ENCODE results near the gene MBP. TPM values are rescaled to one million over a fixed set of nuclear protein-coding genes. Genes with fewer than 3 reads are reported as not detected.

MBP gene
- polyA plus RNA-seq, 1 donor from 2014 or later, result 3.3 TPM

DNA sequence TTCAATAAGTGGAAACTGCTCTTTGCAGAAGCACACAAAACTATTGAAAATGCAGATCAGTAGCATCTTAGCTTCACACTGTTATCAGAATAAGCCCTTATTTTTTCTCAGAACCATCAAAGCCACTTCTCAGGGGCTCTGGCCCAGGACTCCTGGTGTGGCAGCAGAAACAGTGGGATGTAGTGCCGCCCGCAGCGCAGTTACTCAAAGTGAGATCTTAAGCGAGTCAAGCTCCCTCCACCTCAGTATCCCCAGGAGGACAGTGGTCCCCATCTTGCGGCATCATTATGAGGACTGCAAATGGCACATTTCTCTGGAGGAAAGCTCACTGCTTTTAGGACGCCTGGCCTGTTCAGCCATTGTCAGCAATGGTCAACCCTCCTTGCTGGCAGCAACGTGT lies 60.0 kb downstream of the MBP start:
- H3K9ac ChIP-seq (ENCODE audit: low read length), result no peak overlapping the region
- no peak overlapping the region for H2AFZ ChIP-seq (ENCODE audit: low read depth, low read length)
- no peaks in the 10 kb centered on the region for H3K9me3 ChIP-seq (ENCODE audit: low read length)
- H3K4me2 ChIP-seq (ENCODE audit: low read length), result no peak overlapping the region
- no peaks in the 10 kb centered on the region for H3K9me2 ChIP-seq (ENCODE audit: insufficient read depth, low read length)
- H3K27me3 ChIP-seq (ENCODE audit: insufficient read depth, low read depth, low read length), result no peaks in the 10 kb centered on the region
- H3K4me3 ChIP-seq (ENCODE audit: low read length), result no peak overlapping the region
- no peaks in the 10 kb centered on the region for H3K79me2 ChIP-seq (replicated peaks; ENCODE audit: insufficient read depth, low read length)
- no peaks in the 10 kb centered on the region for H3F3A ChIP-seq (ENCODE audit: insufficient read depth, low read length, poor library complexity, severe bottlenecking)
- no peak for TF ChIP-seq MXI1 (conservative IDR thresholded peaks at IDR 0.05; ENCODE audit: poor library complexity, severe bottlenecking)
- no peaks in the 10 kb centered on the region for H3K36me3 ChIP-seq (ENCODE audit: insufficient read depth, low read length)
- no peaks in the 10 kb centered on the region for H4K20me1 ChIP-seq (ENCODE audit: insufficient read depth)
- H3K27ac ChIP-seq (ENCODE audit: low read length), result no peak overlapping the region

DNA sequence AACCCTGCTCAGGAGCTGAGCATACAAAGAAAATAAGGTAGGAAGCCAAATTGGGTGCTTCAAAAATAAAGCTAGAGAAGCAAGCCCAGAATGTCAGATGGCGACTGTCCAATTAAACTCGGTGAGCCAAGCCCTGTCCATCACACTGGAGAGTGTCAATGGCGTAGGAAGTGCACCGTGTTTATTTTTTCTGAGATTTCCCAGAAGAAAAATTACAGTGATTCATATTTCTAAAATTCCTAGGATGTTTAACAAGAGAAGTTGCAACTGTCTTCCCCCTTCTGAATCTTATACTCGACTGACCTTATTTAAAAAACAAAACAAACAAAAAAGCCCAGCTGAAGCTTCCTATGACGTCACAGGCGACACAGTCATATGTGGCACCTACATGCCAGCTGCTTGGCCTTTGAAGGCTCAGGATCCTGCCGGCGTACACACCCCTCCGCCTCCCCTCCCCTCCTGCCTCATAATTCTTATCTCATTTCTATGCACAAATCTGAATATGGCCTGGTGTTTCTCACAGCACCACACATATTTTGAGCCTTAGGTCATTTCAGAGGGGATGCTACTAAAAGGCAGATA lies 60.8 kb downstream of the MBP start:
- no peak overlapping the region for H3K4me3 ChIP-seq (ENCODE audit: low read length)
- no peak overlapping the region for H3K27ac ChIP-seq (ENCODE audit: low read length)
- H3K79me2 ChIP-seq (replicated peaks; ENCODE audit: insufficient read depth, low read length), result no peaks in the 10 kb centered on the region
- no peaks in the 10 kb centered on the region for H4K20me1 ChIP-seq (ENCODE audit: insufficient read depth)
- H3K9me3 ChIP-seq (ENCODE audit: low read length), result no peaks in the 10 kb centered on the region
- no peaks in the 10 kb centered on the region for H3K9me2 ChIP-seq (ENCODE audit: insufficient read depth, low read length)
- H3K36me3 ChIP-seq (ENCODE audit: insufficient read depth, low read length), result no peaks in the 10 kb centered on the region
- H3K4me2 ChIP-seq (ENCODE audit: low read length), result no peak overlapping the region
- H3K9ac ChIP-seq (ENCODE audit: low read length), result no peak overlapping the region
- no peak overlapping the region for H2AFZ ChIP-seq (ENCODE audit: low read depth, low read length)
- no peaks in the 10 kb centered on the region for H3F3A ChIP-seq (ENCODE audit: insufficient read depth, low read length, poor library complexity, severe bottlenecking)
- TF ChIP-seq, protein P1, sequence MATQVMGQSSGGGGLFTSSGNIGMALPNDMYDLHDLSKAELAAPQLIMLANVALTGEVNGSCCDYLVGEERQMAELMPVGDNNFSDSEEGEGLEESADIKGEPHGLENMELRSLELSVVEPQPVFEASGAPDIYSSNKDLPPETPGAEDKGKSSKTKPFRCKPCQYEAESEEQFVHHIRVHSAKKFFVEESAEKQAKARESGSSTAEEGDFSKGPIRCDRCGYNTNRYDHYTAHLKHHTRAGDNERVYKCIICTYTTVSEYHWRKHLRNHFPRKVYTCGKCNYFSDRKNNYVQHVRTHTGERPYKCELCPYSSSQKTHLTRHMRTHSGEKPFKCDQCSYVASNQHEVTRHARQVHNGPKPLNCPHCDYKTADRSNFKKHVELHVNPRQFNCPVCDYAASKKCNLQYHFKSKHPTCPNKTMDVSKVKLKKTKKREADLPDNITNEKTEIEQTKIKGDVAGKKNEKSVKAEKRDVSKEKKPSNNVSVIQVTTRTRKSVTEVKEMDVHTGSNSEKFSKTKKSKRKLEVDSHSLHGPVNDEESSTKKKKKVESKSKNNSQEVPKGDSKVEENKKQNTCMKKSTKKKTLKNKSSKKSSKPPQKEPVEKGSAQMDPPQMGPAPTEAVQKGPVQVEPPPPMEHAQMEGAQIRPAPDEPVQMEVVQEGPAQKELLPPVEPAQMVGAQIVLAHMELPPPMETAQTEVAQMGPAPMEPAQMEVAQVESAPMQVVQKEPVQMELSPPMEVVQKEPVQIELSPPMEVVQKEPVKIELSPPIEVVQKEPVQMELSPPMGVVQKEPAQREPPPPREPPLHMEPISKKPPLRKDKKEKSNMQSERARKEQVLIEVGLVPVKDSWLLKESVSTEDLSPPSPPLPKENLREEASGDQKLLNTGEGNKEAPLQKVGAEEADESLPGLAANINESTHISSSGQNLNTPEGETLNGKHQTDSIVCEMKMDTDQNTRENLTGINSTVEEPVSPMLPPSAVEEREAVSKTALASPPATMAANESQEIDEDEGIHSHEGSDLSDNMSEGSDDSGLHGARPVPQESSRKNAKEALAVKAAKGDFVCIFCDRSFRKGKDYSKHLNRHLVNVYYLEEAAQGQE (IDR thresholded peaks at IDR 0.05; ENCODE audit: borderline replicate concordance), result no peak
- TF ChIP-seq RAD21 (conservative IDR thresholded peaks at IDR 0.05), result no peak
- no peak for TF ChIP-seq EZH2 (IDR thresholded peaks at IDR 0.05; ENCODE audit: borderline replicate concordance, insufficient read depth, low read length, poor library complexity, severe bottlenecking)
- no peak for TF ChIP-seq TAF1 (IDR thresholded peaks at IDR 0.05; ENCODE audit: low read depth)
- TF ChIP-seq, protein P2, sequence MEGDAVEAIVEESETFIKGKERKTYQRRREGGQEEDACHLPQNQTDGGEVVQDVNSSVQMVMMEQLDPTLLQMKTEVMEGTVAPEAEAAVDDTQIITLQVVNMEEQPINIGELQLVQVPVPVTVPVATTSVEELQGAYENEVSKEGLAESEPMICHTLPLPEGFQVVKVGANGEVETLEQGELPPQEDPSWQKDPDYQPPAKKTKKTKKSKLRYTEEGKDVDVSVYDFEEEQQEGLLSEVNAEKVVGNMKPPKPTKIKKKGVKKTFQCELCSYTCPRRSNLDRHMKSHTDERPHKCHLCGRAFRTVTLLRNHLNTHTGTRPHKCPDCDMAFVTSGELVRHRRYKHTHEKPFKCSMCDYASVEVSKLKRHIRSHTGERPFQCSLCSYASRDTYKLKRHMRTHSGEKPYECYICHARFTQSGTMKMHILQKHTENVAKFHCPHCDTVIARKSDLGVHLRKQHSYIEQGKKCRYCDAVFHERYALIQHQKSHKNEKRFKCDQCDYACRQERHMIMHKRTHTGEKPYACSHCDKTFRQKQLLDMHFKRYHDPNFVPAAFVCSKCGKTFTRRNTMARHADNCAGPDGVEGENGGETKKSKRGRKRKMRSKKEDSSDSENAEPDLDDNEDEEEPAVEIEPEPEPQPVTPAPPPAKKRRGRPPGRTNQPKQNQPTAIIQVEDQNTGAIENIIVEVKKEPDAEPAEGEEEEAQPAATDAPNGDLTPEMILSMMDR (IDR thresholded peaks at IDR 0.05; ENCODE audit: poor library complexity, severe bottlenecking), result no peak
- TF ChIP-seq POLR2AphosphoS5 (IDR thresholded peaks at IDR 0.05), result no peak
- TF ChIP-seq SMC3 (conservative IDR thresholded peaks at IDR 0.05; ENCODE audit: poor library complexity), result no peak
- TF ChIP-seq MXI1 (conservative IDR thresholded peaks at IDR 0.05; ENCODE audit: poor library complexity, severe bottlenecking), result no peak
- no peak for TF ChIP-seq EP300 (conservative IDR thresholded peaks at IDR 0.05; ENCODE audit: poor library complexity, severe bottlenecking)
- no peaks in the 10 kb centered on the region for H3K27me3 ChIP-seq (ENCODE audit: insufficient read depth, low read depth, low read length)

Measured in neural cell (in vitro differentiated cells).